Liver (tissue), 9 donors: Measurements from ENCODE around the gene PPP1R18. TPM values are rescaled to one million over a fixed set of nuclear protein-coding genes. Genes with fewer than 3 reads are reported as not detected.
"Not testable (repeated sequence)": the region's sequence is repeated elsewhere in the genome, so short reads cannot be mapped to it uniquely, and the experiment has no call there.

Experiments
- DNase-seq: peaks from one replicate; pipeline ENCODE4 v3.0.0-alpha.2; 2017; ENCODE audit warnings: low spot score
- H3K27ac ChIP-seq, 2 donors: one replicate each; pipeline ENCODE4 v1.7.0; 2013; ENCODE audit warnings: inconsistent platforms in 2 of 2, low read length in 2 of 2, control low read depth in 1 of 2, low read depth in 1 of 2, mild to moderate bottlenecking in 1 of 2
- H3K27me3 ChIP-seq, 4 donors: one replicate each; pipeline versions ENCODE4 v1.6.1 to v1.7.0; 2013; ENCODE audit warnings: low read length in 3 of 4, inconsistent platforms in 1 of 4, mild to moderate bottlenecking in 1 of 4, moderate library complexity in 1 of 4; ENCODE audit not compliant: control insufficient read depth in 4 of 4, insufficient read depth in 4 of 4
- H3K36me3 ChIP-seq, 4 donors: one replicate each; pipeline versions ENCODE4 v1.6.1 to v1.7.0; 2013; ENCODE audit warnings: low read length in 3 of 4, mild to moderate bottlenecking in 3 of 4, low read depth in 1 of 4, moderate library complexity in 1 of 4; ENCODE audit not compliant: control insufficient read depth in 4 of 4, insufficient read depth in 3 of 4
- H3K4me1 ChIP-seq, 4 donors: one replicate each; pipeline versions ENCODE4 v1.6.1 to v1.7.0; 2013; ENCODE audit warnings: low read length in 3 of 4, mild to moderate bottlenecking in 3 of 4, moderate library complexity in 1 of 4; ENCODE audit not compliant: control insufficient read depth in 4 of 4, insufficient read depth in 4 of 4
- H3K4me3 ChIP-seq, 3 donors: one replicate each; pipeline versions ENCODE4 v1.6.1 to v1.7.0; 2013; ENCODE audit warnings: low read length in 3 of 3, control low read depth in 1 of 3, low read depth in 1 of 3, mild to moderate bottlenecking in 1 of 3
- H3K9ac ChIP-seq, 2 donors: one replicate each; pipeline ENCODE4 v1.7.0; 2013; ENCODE audit warnings: low read length in 2 of 2, mild to moderate bottlenecking in 2 of 2, moderate library complexity in 2 of 2, control low read depth in 1 of 2, low read depth in 1 of 2
- H3K9me3 ChIP-seq, 4 donors: one replicate each; pipeline versions ENCODE4 v1.6.1 to v1.7.0; 2013; ENCODE audit warnings: low read length in 3 of 4; ENCODE audit not compliant: control insufficient read depth in 4 of 4
- GABPA ChIP-seq, 2 donors: IDR thresholded peaks in 1 of 2; conservative IDR thresholded peaks in 1 of 2; 2 replicates each; pipeline ENCODE4 v1.6.1; 2016; ENCODE audit warnings: antibody characterized with exemption in 2 of 2, mild to moderate bottlenecking in 1 of 2, moderate library complexity in 1 of 2
- RXRA ChIP-seq, 2 donors: IDR thresholded peaks; 2 replicates each; pipeline ENCODE4 v1.6.1; 2017 to 2018; ENCODE audit warnings: antibody characterized with exemption in 2 of 2, mild to moderate bottlenecking in 1 of 2
- WGBS: extraction: QIAGEN DNeasy Blood & Tissue Kit; methylation state at CpG from one replicate; pipeline ENCODE4 v1.1.7; 2013; 5-methylcytosine and 5-hydroxymethylcytosine counted together
- polyA plus RNA-seq, 2 donors: library from polyadenylated mRNA; stranded (reverse) in 1 of 2; unstranded in 1 of 2; fragments of 200-250 nt in 1 of 2; fragments of >200 nt in 1 of 2; fragmentation: Nextera tagmentation in 1 of 2; extraction: Ambion mirVana in 1 of 2; gene quantifications; one replicate each; pipeline versions ENCODE4 v1.2.1 to v1.2.3, GENCODE V29; 2013 to 2015
- total RNA-seq, 2 donors: library from RNA; depleted of rRNA; stranded (reverse); fragments of >200 nt; gene quantifications; one replicate each; pipeline ENCODE4 v1.2.3, GENCODE V29; 2014
- TF ChIP-seq, protein P1 (sequence below): IDR thresholded peaks from 2 replicates; pipeline ENCODE4 v1.6.1; 2016; ENCODE audit warnings: antibody characterized with exemption
- TF ChIP-seq, protein P2 (sequence below): fragments of 150-350 bp; IDR thresholded peaks from 2 replicates; pipeline ENCODE4 v1.5.1; 2017; ENCODE audit warnings: improper control_type of control experiment, low read depth, low read length; ENCODE audit not compliant: missing input control
- donor health status: healthy.
- donor health status: healthy.
- donor health status: healthy.
- donor health status: healthy.
- donor health status: healthy.

The PPP1R18 gene
- total and polyA plus RNA-seq, 4 donors = 7.4 to 17.4 (median 11.5) TPM

DNA sequence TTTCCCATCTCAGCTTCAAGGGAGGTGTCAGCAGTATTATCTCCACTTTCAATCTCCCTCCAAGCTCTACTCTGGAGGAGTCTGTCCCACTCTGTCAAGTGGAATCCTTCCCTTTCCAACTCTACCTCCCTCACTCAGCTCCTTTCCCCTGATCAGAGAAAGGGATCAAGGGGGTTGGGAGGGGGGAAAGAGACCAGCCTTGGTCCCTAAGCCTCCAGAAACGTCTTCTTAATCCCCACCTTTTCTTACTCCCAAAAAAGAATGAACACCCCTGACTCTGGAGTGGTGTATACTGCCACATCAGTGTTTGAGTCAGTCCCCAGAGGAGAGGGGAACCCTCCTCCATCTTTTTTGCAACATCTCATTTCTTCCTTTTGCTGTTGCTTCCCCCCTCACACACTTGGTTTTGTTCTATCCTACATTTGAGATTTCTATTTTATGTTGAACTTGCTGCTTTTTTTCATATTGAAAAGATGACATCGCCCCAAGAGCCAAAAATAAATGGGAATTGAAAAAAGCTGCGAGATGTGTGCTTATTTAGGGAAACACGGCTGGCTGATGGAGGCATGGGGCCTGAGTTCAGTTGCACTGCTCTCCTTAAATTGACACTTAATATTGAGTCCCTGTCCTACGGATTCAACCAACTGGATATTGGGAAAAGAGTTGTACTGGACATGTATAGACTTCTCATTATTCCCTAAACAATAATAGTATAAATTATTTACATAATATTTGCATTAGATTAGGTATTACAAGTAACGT, 38.6 kb upstream of the PPP1R18 start:
- Histone ChIP-seq H3K4me1 (peaks cover 0 to 31% (median 22%) of the 10 kb centered on the region in 4 donors), H3K9ac (no peak overlapping the region), H3K4me3 (no peak overlapping the region), H3K36me3 (peaks cover 17 to 52% (median 45%) of the 10 kb centered on the region in 4 donors), H3K27me3 (no peaks in the 10 kb centered on the region), H3K9me3 (no peaks in the 10 kb centered on the region), H3K27ac (no peak overlapping the region)
- TF ChIP-seq RXRA (IDR thresholded peaks at IDR 0.05) (no peak), GABPA (IDR thresholded peaks at IDR 0.05 in 1 of 2, conservative IDR thresholded peaks at IDR 0.05 in 1 of 2) (no peak)
- TF ChIP-seq, protein P1, sequence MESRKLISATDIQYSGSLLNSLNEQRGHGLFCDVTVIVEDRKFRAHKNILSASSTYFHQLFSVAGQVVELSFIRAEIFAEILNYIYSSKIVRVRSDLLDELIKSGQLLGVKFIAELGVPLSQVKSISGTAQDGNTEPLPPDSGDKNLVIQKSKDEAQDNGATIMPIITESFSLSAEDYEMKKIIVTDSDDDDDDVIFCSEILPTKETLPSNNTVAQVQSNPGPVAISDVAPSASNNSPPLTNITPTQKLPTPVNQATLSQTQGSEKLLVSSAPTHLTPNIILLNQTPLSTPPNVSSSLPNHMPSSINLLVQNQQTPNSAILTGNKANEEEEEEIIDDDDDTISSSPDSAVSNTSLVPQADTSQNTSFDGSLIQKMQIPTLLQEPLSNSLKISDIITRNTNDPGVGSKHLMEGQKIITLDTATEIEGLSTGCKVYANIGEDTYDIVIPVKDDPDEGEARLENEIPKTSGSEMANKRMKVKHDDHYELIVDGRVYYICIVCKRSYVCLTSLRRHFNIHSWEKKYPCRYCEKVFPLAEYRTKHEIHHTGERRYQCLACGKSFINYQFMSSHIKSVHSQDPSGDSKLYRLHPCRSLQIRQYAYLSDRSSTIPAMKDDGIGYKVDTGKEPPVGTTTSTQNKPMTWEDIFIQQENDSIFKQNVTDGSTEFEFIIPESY = no peak
- TF ChIP-seq, protein P2, sequence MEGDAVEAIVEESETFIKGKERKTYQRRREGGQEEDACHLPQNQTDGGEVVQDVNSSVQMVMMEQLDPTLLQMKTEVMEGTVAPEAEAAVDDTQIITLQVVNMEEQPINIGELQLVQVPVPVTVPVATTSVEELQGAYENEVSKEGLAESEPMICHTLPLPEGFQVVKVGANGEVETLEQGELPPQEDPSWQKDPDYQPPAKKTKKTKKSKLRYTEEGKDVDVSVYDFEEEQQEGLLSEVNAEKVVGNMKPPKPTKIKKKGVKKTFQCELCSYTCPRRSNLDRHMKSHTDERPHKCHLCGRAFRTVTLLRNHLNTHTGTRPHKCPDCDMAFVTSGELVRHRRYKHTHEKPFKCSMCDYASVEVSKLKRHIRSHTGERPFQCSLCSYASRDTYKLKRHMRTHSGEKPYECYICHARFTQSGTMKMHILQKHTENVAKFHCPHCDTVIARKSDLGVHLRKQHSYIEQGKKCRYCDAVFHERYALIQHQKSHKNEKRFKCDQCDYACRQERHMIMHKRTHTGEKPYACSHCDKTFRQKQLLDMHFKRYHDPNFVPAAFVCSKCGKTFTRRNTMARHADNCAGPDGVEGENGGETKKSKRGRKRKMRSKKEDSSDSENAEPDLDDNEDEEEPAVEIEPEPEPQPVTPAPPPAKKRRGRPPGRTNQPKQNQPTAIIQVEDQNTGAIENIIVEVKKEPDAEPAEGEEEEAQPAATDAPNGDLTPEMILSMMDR = no peak
- WGBS = 55% methylated on average over 6 of the region's 6 CpGs
- DNase-seq = no peak

DNA sequence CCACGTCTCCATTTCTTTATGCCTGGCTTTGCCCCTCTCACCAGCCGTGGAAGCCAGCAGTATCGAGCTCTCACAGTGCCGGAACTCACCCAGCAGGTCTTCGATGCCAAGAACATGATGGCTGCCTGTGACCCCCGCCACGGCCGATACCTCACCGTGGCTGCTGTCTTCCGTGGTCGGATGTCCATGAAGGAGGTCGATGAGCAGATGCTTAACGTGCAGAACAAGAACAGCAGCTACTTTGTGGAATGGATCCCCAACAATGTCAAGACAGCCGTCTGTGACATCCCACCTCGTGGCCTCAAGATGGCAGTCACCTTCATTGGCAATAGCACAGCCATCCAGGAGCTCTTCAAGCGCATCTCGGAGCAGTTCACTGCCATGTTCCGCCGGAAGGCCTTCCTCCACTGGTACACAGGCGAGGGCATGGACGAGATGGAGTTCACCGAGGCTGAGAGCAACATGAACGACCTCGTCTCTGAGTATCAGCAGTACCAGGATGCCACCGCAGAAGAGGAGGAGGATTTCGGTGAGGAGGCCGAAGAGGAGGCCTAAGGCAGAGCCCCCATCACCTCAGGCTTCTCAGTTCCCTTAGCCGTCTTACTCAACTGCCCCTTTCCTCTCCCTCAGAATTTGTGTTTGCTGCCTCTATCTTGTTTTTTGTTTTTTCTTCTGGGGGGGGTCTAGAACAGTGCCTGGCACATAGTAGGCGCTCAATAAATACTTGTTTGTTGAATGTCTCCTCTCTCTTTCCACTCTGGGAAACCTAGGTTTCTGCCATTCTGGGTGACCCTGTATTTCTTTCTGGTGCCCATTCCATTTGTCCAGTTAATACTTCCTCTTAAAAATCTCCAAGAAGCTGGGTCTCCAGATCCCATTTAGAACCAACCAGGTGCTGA, 37.6 kb upstream of the PPP1R18 start:
- H3K4me1 ChIP-seq = peaks cover 0 to 39% (median 28%) of the 10 kb centered on the region in 4 donors
- 76% methylated on average over 29 of the region's 29 CpGs for WGBS
- H3K9me3 ChIP-seq, H3K27me3 ChIP-seq, H3K4me3 ChIP-seq, DNase-seq, H3K27ac ChIP-seq, H3K9ac ChIP-seq: not testable (repeated sequence)
- H3K36me3 ChIP-seq = peaks cover 12 to 44% (median 36%) of the 10 kb centered on the region in 4 donors

DNA sequence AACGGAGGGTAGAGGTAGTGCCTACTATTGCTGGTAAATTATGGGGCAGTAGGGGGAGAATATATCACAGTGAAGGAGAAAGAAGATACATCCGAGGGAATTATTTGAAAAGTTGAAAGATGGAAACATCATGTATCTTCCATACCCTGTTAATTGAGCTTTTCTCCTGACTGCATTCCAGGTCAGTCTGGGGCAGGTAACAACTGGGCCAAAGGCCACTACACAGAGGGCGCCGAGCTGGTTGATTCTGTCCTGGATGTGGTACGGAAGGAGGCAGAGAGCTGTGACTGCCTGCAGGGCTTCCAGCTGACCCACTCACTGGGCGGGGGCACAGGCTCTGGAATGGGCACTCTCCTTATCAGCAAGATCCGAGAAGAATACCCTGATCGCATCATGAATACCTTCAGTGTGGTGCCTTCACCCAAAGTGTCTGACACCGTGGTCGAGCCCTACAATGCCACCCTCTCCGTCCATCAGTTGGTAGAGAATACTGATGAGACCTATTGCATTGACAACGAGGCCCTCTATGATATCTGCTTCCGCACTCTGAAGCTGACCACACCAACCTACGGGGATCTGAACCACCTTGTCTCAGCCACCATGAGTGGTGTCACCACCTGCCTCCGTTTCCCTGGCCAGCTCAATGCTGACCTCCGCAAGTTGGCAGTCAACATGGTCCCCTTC, 36.9 kb upstream of the PPP1R18 start:
- H3K4me1 ChIP-seq = peaks cover 0 to 40% (median 29%) of the 10 kb centered on the region in 4 donors
- not testable (repeated sequence) for H3K27me3 ChIP-seq, H3K27ac ChIP-seq, H3K9me3 ChIP-seq, H3K4me3 ChIP-seq, DNase-seq
- H3K36me3 ChIP-seq = peaks cover 12 to 44% (median 35%) of the 10 kb centered on the region in 4 donors
- 55% methylated on average over 16 of the region's 16 CpGs for WGBS
- peak overlapping the region in 1 of 2 donors; percentile 33 for H3K9ac ChIP-seq
